Stimulated activated CD4-positive, alpha-beta T cell treated with anti-CD3 and anti-CD28 coated beads, Interleukin-2, amount 100 ng/mL, for 48 hours (primary cell): ENCODE measurements around the gene KDELR1.

Experiments
- DNase-seq, 2 donors: peaks; one replicate each; pipeline ENCODE4 v3.0.0-alpha.2; 2020

The KDELR1 gene

GRCh38 chr19:48370955-48371354, 20.4 kb downstream of the KDELR1 start:
- DNase-seq, result no peak

GRCh38 chr19:48368936-48369335, 22.4 kb downstream of the KDELR1 start:
- DNase-seq, result no peak

GRCh38 chr19:48367855-48368254, 23.5 kb downstream of the KDELR1 start:
- DNase-seq, result no peak

DNA sequence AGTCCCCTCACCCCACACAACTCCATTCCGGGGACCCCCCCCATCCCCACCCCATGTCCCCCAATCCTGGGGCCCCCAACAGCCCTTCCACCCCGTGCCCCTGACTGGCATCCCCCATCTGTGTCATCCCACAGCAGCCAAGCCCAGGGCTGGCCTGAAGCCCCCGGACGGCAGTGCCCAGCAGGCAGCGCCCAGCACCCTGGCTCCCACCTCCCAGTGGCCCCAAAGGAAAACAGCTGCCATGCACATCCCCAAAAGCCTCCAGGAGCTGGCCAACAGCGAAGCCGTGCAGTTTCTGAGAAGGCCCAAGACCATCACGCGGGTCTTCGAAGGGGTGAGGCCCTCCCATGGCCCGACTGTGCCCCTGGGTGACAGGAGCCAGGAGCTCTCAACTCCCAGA, 25.7 kb downstream of the KDELR1 start:
- no peak for DNase-seq

GRCh38 chr19:48364598-48365348, 26.6 kb downstream of the KDELR1 start:
- DNase-seq, result no peak

DNA sequence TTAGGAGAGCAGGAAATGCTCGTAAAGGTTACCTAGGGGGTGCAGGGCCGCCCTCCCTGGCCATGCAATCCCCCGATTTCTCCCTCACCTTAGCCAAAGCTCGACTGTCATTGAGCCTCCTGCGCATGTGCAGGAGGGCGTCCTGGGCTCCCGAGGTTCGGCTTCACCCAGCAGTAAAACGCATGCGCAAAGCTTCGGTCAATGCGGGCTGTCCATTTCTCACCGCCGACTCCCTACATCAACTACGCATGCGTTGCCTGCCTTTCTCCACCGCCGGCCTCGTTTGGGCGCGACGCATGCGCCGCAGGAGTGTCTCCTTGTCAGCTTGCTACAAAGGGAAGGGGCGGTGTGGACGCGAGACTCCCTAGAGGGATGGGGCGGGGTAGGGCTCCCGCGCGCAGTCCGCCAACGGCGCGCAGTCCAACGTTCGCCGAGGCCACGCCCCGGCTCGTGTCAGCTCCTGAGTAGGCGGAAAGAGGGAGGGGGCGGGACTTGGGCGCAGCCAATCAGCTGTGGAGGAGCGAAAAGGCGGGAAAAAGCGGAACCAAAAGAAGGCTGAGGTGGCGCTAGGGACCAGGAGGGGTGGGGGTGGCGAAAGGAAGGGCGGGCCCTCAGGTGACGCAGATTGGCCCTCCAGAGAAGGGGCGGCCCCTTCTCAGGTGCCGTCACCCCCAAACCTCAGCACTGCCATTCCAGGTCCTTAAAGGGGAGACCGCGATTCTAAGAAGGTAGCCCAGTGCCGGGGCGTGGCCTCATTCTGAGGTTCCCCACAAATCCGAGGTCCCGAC, 27.3 kb downstream of the KDELR1 start, which contains the start of the genes SYNGR4 and TMEM143:
Gene SYNGR4, plus strand, starts transcription at position 558 of the 788 bp plus-strand sequence. CDS start 1,476 bp downstream, outside the sequence.
Gene TMEM143, minus strand, starts transcription at position 131 of the 788 bp plus-strand sequence. Its CDS starts 20 bp downstream, at position 111.
- DNase-seq, result peak; percentile 92 to 93

GRCh38 chr19:48363500-48363809, 27.9 kb downstream of the KDELR1 start:
- DNase-seq, result no peak

DNA sequence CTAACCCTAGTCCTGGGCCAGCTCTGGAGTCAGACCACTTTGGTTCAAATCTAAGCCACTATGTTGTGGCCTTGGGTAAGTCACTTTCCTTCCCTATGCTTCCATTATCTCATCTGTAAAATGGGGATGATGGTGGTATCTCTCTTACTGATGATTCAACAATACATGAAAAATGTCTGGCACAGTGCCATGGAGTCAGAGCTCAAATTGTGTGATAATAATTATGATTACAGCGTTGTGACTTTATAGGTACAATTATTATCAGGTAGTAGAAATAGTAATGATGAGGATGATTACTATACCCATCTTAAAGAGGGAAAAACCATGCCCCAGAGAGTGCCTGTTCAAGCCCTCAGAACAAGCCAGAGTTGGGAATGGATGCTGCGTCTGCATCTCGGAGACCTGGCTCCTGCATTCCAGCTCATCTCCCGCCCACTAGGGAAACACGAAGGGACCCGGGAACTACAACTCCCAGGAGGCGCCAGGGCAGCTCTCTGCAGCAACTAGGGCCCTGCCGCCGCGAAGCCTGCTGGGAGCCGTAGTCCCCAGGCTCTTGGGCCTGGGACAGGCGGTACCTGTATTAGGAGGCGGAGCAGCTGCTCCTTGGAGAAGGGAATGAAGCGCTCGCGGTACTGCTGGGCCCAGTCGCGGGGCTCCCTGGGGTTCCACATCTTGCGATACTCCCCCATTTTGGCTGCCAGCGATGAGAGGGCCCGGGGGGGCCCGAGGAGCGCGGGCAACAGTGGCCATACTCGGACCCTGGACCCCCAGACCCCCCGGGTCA, 28.4 kb downstream of the KDELR1 start:
- DNase-seq, result peak; percentile 83

- DNase-seq, result no peak
Measured at GRCh38 chr19:48361912-48362311, 29.4 kb downstream of the KDELR1 start.

GRCh38 chr19:48359123-48359522, 32.2 kb downstream of the KDELR1 start:
- no peak for DNase-seq

GRCh38 chr19:48355365-48355954, 35.9 kb downstream of the KDELR1 start:
- DNase-seq, result no peak

DNA sequence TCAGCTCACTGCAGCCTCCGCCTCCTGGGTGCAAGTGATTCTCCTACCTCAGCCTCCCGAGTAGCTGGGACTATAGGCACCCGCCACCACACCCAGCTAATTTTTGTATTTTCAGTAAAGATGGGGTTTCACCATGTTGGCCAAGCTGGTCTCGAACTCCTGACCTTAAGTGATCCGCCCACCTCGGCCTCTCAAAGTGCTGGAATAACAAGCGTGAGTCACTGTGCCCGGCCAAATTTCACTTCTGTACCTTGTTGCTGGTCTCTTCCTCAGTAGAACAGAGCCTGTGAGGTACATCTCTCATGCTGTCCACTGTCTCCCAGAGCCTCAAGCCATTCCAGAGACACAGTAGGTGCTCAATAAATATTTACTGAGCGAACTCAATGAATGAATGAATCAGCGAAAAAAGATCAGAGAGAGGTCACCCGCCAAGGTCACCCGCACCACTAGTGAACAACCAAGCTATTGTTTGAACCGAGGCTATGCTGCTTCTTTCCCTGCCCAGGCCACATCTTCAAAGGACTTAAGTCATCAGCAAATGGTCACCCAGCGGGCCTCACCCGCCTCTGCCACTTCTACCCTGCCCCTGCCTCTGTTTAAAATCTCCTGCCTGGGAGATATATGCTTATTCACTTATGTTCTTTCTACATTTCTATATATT, 36.9 kb downstream of the KDELR1 start:
- no peak for DNase-seq

DNA sequence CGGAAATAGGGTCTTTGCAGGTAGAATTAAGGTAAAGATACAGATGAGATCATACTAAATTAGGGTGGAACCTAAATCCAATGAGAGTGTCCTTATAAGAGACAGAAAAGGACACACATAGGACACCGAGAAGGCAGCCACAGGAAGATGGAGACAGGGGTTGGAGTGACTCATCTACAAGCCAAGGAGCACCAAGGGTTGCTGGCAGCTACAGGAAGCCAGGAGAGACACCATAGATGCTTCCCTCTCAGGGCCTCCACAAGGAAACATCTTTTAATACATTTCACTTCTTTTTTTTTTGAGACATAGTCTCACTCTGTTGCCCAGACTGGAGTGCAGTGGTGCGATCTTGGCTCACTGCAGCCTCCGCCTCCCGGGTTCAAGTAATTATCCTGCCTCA, 37.7 kb downstream of the KDELR1 start:
- no peak for DNase-seq

GRCh38 chr19:48351341-48351752, 40.0 kb downstream of the KDELR1 start:
- DNase-seq, result peak; percentile 82 to 85

DNA sequence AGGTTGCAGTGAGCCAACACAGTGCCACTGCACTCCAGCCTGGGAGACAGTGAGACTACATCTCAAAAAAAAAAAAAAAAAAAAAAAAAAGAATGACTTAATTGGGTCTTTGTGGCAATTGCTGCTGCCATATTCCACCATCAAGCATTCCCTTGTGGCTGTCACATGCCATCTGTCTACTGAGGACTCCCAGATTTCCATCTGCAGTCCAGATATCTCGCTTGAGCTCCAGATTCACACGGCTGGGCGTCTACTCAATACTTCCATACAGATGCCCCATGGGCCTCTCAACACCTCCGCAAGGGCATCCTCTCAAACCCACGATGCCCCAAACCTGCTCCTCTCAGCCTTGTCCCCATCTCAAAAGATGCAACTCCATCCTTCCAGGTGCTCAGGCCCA, 40.5 kb downstream of the KDELR1 start:
- no peak for DNase-seq

GRCh38 chr19:48348737-48349136, 42.6 kb downstream of the KDELR1 start:
- DNase-seq, result no peak

- no peak for DNase-seq
Measured at GRCh38 chr19:48348045-48348444, 43.3 kb downstream of the KDELR1 start.

- DNase-seq, result no peak
Measured at GRCh38 chr19:48346191-48346590, 45.2 kb downstream of the KDELR1 start.

DNA sequence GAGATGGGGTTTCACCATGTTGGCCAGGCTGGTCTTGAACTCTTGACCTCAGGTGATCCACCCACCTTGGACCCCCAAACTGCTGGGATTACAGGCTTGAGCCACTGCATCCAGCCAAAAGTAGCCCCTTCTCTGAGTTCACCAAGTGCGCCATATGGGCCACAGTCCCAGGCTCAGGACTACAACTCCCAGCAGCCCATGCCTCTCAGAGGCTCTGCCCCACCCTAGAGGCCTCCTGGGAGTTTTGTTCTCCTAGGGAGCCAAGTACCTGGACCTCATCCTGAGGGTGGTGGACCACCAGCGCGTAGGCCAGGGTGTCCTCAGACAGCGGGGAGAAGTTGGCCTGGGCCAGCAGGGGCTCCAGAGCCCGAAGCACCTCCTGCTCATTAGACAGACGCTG, 46.5 kb downstream of the KDELR1 start:
- no peak for DNase-seq

DNA sequence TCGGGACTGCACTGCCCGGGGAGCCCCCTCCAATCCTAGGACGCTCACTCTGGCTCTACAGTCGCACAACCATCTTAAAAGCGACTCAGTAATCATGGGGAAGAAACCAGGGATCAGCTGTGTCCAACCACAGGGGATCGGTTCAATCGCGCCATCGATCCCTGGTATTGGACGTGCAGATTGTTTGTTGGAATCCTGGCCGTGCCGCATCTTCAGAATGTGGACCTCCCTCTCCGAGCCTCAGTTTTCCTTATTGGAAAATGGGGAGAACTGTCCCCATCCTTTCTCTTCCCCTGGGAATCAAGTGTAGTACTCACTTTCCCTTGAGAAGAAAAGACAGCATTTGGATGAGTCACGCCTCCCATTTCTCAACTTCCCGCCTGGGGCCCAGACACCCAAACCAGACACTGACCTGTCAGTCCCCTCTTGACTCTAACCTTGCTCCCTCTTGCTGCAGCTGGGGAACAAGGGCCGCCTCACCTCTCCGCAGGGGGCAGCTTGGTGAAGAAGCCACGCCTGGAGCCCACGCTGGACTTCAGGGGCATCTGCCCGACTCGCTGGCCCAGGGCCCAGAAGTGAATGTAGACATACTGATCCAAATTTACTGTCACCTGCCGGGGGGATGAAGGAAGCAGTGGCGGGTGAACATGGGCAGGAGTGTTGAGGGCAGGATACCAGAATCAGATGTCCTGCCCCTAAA, 48.4 kb downstream of the KDELR1 start:
- DNase-seq, result no peak

DNA sequence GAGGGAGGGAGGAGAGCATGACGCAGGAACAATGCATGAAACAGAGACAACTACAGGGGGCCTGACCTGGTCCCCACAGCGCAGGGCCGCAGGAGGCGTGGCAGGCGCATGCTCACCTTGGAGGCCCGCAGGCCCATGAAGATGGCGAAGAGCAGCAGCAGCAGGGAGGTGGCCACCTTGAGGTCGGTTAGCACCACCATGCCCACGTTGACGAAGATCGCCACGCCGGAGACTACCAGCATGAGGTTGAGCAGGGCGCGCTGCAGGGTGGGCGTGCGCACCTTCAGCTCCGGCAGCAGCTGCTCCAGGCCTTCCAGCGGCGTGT, 49.0 kb downstream of the KDELR1 start:
- DNase-seq, result no peak
